Liver (tissue), 3 donors: ENCODE measurements around the gene CXCL16.

Experiments used
- CTCF ChIP-seq: fragments of 150-350 bp; IDR thresholded peaks from 2 replicates; pipeline ENCODE4 v1.5.1; 2017; ENCODE audit warnings: improper control_type of control experiment, low read depth, low read length; ENCODE audit not compliant: missing input control
- EGR1 ChIP-seq, 2 donors: IDR thresholded peaks; 2 replicates each; pipeline ENCODE4 v1.6.1; 2016 to 2018; ENCODE audit warnings: antibody characterized with exemption in 2 of 2, low read depth in 2 of 2
- FOXA1 ChIP-seq: IDR thresholded peaks from 2 replicates; pipeline ENCODE4 v1.6.1; 2016; ENCODE audit warnings: antibody characterized with exemption
- GABPA ChIP-seq, 2 donors: IDR thresholded peaks in 1 of 2; conservative IDR thresholded peaks in 1 of 2; 2 replicates each; pipeline ENCODE4 v1.6.1; 2016; ENCODE audit warnings: antibody characterized with exemption in 2 of 2, mild to moderate bottlenecking in 1 of 2, moderate library complexity in 1 of 2
- HNF4A ChIP-seq, 2 donors: conservative IDR thresholded peaks; 2 replicates each; pipeline ENCODE4 v1.6.1; 2016; ENCODE audit warnings: antibody characterized with exemption in 2 of 2, mild to moderate bottlenecking in 2 of 2
- JUND ChIP-seq, 2 donors: IDR thresholded peaks; 2 replicates each; pipeline ENCODE4 v1.6.1; 2016; ENCODE audit warnings: antibody characterized with exemption in 2 of 2
- MAX ChIP-seq: IDR thresholded peaks from 2 replicates; pipeline ENCODE4 v1.6.1; 2016; ENCODE audit warnings: antibody characterized with exemption
- RAD21 ChIP-seq, 2 donors: IDR thresholded peaks; 2 replicates each; pipeline ENCODE4 v1.6.1; 2016; ENCODE audit warnings: antibody characterized with exemption in 2 of 2, mild to moderate bottlenecking in 2 of 2
- REST ChIP-seq: IDR thresholded peaks from 2 replicates; pipeline ENCODE4 v1.6.1; 2016; ENCODE audit warnings: antibody characterized with exemption, mild to moderate bottlenecking
- SP1 ChIP-seq: IDR thresholded peaks from 2 replicates; pipeline ENCODE4 v1.6.1; 2018; ENCODE audit warnings: antibody characterized with exemption, mild to moderate bottlenecking
- TAF1 ChIP-seq: conservative IDR thresholded peaks from 2 replicates; pipeline ENCODE4 v1.6.1; 2016; ENCODE audit warnings: antibody characterized with exemption, mild to moderate bottlenecking
- YY1 ChIP-seq: IDR thresholded peaks from 2 replicates; pipeline ENCODE4 v1.6.1; 2016; ENCODE audit warnings: antibody characterized with exemption, mild to moderate bottlenecking
- ZBTB33 ChIP-seq: IDR thresholded peaks from 2 replicates; pipeline ENCODE4 v1.6.1; 2016; ENCODE audit warnings: antibody characterized with exemption
- donor health status: healthy.
- donor health status: healthy.

GRCh38 chr17:4788159-4788806, 48.6 kb upstream of the CXCL16 start:
- TF ChIP-seq REST (no peak), TAF1 (no peak), CTCF (no peak), JUND (IDR thresholded peaks at IDR 0.05) (no peak), GABPA (IDR thresholded peaks at IDR 0.05 in 1 of 2, conservative IDR thresholded peaks at IDR 0.05 in 1 of 2) (no peak), SP1 (no peak), ZBTB33 (no peak), MAX (no peak), YY1 (no peak), RAD21 (IDR thresholded peaks at IDR 0.05) (no peak), EGR1 (IDR thresholded peaks at IDR 0.05; ENCODE audit: low read depth in 2 of 2) (no peak), HNF4A (conservative IDR thresholded peaks at IDR 0.05) (no peak), FOXA1 (no peak)
